ENCODE results near the gene MARVELD1. TPM values are rescaled to one million over a fixed set of nuclear protein-coding genes. Genes with fewer than 3 reads are reported as not detected.

The MARVELD1 gene
- total and polyA plus RNA-seq, 2 of the 4 experiments (the other 2 are of a cell fraction): 12.0 to 68.1 TPM

GRCh38 chr10:97713826-97714400 is 383 bp downstream of the MARVELD1 start (continued):
- TF ChIP-seq BHLHE40 (IDR thresholded peaks at IDR 0.05; ENCODE audit: low read depth, low read length): peak; percentile 71; the same call in 1 of the 2 replicates
- no peak for TF ChIP-seq RAD21 (IDR thresholded peaks at IDR 0.05; ENCODE audit: low read length)

- peaks cover 28% of the 10 kb centered on the region for H3K9me1 ChIP-seq (ENCODE audit: insufficient read depth, low read length)
- peak overlapping the region; percentile 97 for H3K4me3 ChIP-seq (ENCODE audit: insufficient read depth, low read depth, low read length)
- peak overlapping the region; percentile 99 for H3K27ac ChIP-seq (ENCODE audit: insufficient read depth, low read length)
- CTCF ChIA-PET: interaction anchor here (1.3 to 1.4 kb wide), 2 partner anchors 13 to 22 kb away, joined by 4 to 6 read pairs; partner anchors contain the start of gene ZFYVE27
- no TSS peak for BruUV-seq (replicated peaks)
- 0 out of 3 replicates have a peak overlapping the region, but pooled peaks have one; percentile 26 for H2BK15ac ChIP-seq (ENCODE audit: low read depth, low read length)
- H2AFZ ChIP-seq (replicated peaks; ENCODE audit: low read length, poor library complexity): peak overlapping the region; percentile 94
- H2AK9ac ChIP-seq (replicated peaks; ENCODE audit: low read depth, low read length, poor library complexity): peak overlapping the region; percentile 99
- POLR2A ChIA-PET (ENCODE audit: unreplicated experiment): interaction anchor here (0.7 to 2.0 kb wide), 4 partner anchors 9 to 28 kb away, joined by 3 to 6 read pairs (median 4); partner anchors contain the start of gene AVPI1
- DNase-seq: peak; percentile 71
- no peaks in the 10 kb centered on the region for H3K9me3 ChIP-seq (ENCODE audit: control insufficient read depth, insufficient read depth, low read length)
- H3K4me1 ChIP-seq (ENCODE audit: control insufficient read depth, insufficient read depth, low read length): peaks cover 29% of the 10 kb centered on the region
- peak; percentile 56 for ATAC-seq (ENCODE audit: low read depth)
- 2% methylated on average over 38 of the region's 74 CpGs; no CpG with 5 or more reads in 1 of the 2 experiments for WGBS, 2 experiments (ENCODE audit: extremely low coverage in 2 of 2, insufficient read length in 1 of 2)
- H3K27me3 ChIP-seq (ENCODE audit: control insufficient read depth, insufficient read depth, low read length): no peaks in the 10 kb centered on the region
- peaks cover 43% of the 10 kb centered on the region for H4K20me1 ChIP-seq (ENCODE audit: insufficient read depth, low read length)
- H3K18ac ChIP-seq (ENCODE audit: low read depth, low read length): peak overlapping the region; percentile 57
- peak overlapping the region; percentile 98 for H4K91ac ChIP-seq (ENCODE audit: insufficient read depth, low read depth, low read length)
- in situ Hi-C loops (cut with MboI; ENCODE audit: low sequenced_read_pairs): no loop called here
- H3K4ac ChIP-seq (ENCODE audit: low read depth, low read length): peak overlapping the region; percentile 95
- peak overlapping the region; percentile 91 for H3K9ac ChIP-seq (ENCODE audit: low read depth, low read length)
- peaks cover 41 to 61% of the 10 kb centered on the region in 2 experiments; a peak in 3 of 4 replicates for H3K79me1 ChIP-seq (ENCODE audit: low read depth in 1 of 2, low read length in 2 of 2)
- peak overlapping the region; percentile 99 for H2BK5ac ChIP-seq (ENCODE audit: low read depth, low read length, poor library complexity, severe bottlenecking)
- H3K14ac ChIP-seq (replicated peaks; ENCODE audit: low read depth, low read length): peak overlapping the region; percentile 93
- dilution Hi-C loops (cut with HindIII; ENCODE audit: low sequenced_read_pairs, unreplicated experiment): no loop called here
- H2BK120ac ChIP-seq (ENCODE audit: low read depth, low read length): peak overlapping the region; percentile 48
- H3K23ac ChIP-seq (ENCODE audit: low read depth, low read length): peak overlapping the region; percentile 94
- H4K8ac ChIP-seq (ENCODE audit: low read depth in 2 of 2, low read length in 2 of 2): peak overlapping the region; percentile 77 to 97; a peak in 3 of 4 replicates
- H4K5ac ChIP-seq (ENCODE audit: low read depth, low read length): peak overlapping the region; percentile 50
- H3K36me3 ChIP-seq (ENCODE audit: control insufficient read depth, insufficient read depth, low read length): peaks cover 31% of the 10 kb centered on the region
- H3K56ac ChIP-seq (ENCODE audit: extremely low read depth, insufficient read depth, low read length): peak overlapping the region; percentile 80
- peak overlapping the region; percentile 91 for H3K4me2 ChIP-seq (ENCODE audit: low read depth, low read length)
- peak overlapping the region; percentile 6; the same call in 1 of the 2 replicates for H2BK20ac ChIP-seq (ENCODE audit: low read depth, low read length)
- H2AK5ac ChIP-seq (ENCODE audit: low read depth, low read length): peak overlapping the region; percentile 68
- intact Hi-C loops (cut with micrococcal nuclease): no loop called here
- TF ChIP-seq MAFK (IDR thresholded peaks at IDR 0.05; ENCODE audit: low read depth, low read length) (no peak), NFE2L2 (IDR thresholded peaks at IDR 0.05; ENCODE audit: low read depth, low read length) (no peak), CHD1 (IDR thresholded peaks at IDR 0.05; ENCODE audit: low read depth, low read length) (no peak), USF2 (IDR thresholded peaks at IDR 0.05; ENCODE audit: low read depth, low read length) (no peak), SMC3 (IDR thresholded peaks at IDR 0.05; ENCODE audit: low read depth, low read length) (peak; percentile 14; the same call in 1 of the 2 replicates), RAD21 (IDR thresholded peaks at IDR 0.05; ENCODE audit: low read length) (no peak), POLR2A (IDR thresholded peaks at IDR 0.05; ENCODE audit: low read depth, low read length) (peak; percentile 84), ELK1 (IDR thresholded peaks at IDR 0.05; ENCODE audit: borderline replicate concordance, low read depth, low read length) (no peak), MAZ (IDR thresholded peaks at IDR 0.05; ENCODE audit: borderline replicate concordance, low read depth, low read length) (peak; percentile 13; the same call in 1 of the 2 replicates), RFX5 (IDR thresholded peaks at IDR 0.05; ENCODE audit: low read depth, low read length) (no peak)
Measured at GRCh38 chr10:97714401-97715258, 1.1 kb downstream of the MARVELD1 start.

All from IMR-90 (cell line).